ENCODE results near the gene SDK2.
A peak's percentile ranks its signal among the peaks of the same experiment; 100 is the strongest.

Gene SDK2

GRCh38 chr17:73592079-73592415 is 52.2 kb downstream of the SDK2 start:
- peak overlapping the region in 1 of 2 donors; percentile 48 for H3K27ac ChIP-seq (ENCODE audit: low read depth in 2 of 2, low read length in 2 of 2)
- H3K9ac ChIP-seq (ENCODE audit: low read depth in 1 of 2, low read length in 2 of 2), result no peak overlapping the region
- peaks cover 0 to 2% of the 10 kb centered on the region in 2 donors for H3K27me3 ChIP-seq (ENCODE audit: control insufficient read depth in 2 of 2, insufficient read depth in 2 of 2, low read length in 2 of 2)
- no peak overlapping the region for H3K4me3 ChIP-seq (ENCODE audit: low read length in 2 of 2)
- H3K36me3 ChIP-seq (ENCODE audit: control insufficient read depth in 2 of 2, insufficient read depth in 2 of 2, low read length in 2 of 2), result no peaks in the 10 kb centered on the region
- no peaks in the 10 kb centered on the region for H3K9me3 ChIP-seq (ENCODE audit: control insufficient read depth in 2 of 2, low read length in 2 of 2)
- peaks cover 0 to 9% of the 10 kb centered on the region in 2 donors for H3K4me1 ChIP-seq (ENCODE audit: control insufficient read depth in 2 of 2, insufficient read depth in 2 of 2, low read length in 2 of 2)

DNA sequence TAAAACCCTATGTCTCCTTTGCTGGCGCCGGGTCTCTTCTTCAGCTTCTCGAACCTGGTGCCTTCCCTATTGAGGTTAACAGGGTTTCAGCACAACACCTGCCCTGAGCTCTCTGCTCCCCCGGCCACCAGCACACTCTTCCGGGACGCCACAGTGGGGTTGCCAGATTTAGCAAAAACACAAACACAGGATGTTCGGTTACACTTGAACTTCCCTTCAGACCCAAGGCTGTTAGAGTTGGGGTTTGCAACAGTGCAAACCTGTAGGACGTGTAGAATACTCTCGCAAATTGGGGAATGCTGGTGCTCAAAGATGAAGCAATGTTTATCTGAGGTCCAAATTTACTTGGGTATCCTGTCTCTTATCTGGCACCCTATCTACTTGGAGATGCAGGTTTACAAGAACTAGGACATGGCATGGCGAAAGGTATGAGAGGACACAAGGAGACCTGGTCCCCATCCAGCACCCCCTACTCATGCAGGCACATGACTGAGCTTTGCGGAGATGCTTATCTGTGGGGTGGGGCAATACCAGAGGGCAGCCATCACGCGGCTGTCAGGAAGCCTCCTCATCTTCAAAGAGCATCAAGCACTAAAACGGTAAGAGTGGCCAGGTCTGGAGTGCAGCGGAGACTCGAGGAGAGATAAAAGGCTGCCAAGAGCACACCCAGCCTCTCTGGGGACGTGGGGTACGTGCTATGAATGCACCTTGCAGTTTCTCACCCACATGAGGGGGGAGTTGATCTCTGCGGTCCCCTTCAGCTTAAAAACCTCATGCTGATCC is 52.8 kb downstream of the SDK2 start:
- no peak overlapping the region for H3K9ac ChIP-seq (ENCODE audit: low read depth in 1 of 2, low read length in 2 of 2)
- peak overlapping the region in 1 of 2 donors; percentile 15 for H3K4me3 ChIP-seq (ENCODE audit: low read length in 2 of 2)
- H3K4me1 ChIP-seq (ENCODE audit: control insufficient read depth in 2 of 2, insufficient read depth in 2 of 2, low read length in 2 of 2), result peaks cover 0 to 9% of the 10 kb centered on the region in 2 donors
- peak overlapping the region in 1 of 2 donors; percentile 48 for H3K27ac ChIP-seq (ENCODE audit: low read depth in 2 of 2, low read length in 2 of 2)
- peaks cover 0 to 2% of the 10 kb centered on the region in 2 donors for H3K27me3 ChIP-seq (ENCODE audit: control insufficient read depth in 2 of 2, insufficient read depth in 2 of 2, low read length in 2 of 2)
- H3K36me3 ChIP-seq (ENCODE audit: control insufficient read depth in 2 of 2, insufficient read depth in 2 of 2, low read length in 2 of 2), result no peaks in the 10 kb centered on the region
- H3K9me3 ChIP-seq (ENCODE audit: control insufficient read depth in 2 of 2, low read length in 2 of 2), result no peaks in the 10 kb centered on the region

DNA sequence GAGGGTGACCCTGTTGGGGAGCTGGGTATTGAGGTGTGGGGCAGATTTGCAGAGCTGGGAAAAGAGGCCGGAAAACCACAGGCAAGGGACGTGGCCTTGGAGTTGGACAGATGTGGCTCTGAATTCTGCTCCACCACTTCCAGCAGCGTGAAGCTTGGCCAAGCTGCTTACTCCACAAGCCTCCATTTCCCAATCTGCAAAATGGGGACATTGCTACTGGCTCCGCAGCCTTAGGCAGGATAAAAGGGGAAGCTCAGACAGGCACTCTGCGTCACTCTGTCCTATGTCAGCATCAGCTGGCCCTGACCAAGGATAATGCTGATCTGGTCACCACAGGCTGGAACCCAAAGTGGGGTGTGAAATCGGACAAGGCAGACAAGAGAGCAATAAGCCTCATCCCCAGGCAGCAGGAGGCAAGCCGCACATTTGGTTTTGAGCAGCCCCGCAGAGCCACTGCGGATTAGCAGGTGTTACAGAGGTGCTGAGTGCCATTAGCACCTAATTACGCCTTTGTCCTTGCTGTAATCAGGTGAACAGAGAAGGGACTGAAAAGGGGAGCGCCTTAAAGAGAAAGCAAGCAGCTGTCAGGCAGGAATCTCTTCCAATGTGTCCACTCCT is 54.8 kb downstream of the SDK2 start:
- H3K9me3 ChIP-seq (ENCODE audit: control insufficient read depth in 2 of 2, low read length in 2 of 2), result no peaks in the 10 kb centered on the region
- H3K27ac ChIP-seq (ENCODE audit: low read depth in 2 of 2, low read length in 2 of 2), result no peak overlapping the region
- no peak overlapping the region for H3K9ac ChIP-seq (ENCODE audit: low read depth in 1 of 2, low read length in 2 of 2)
- H3K27me3 ChIP-seq (ENCODE audit: control insufficient read depth in 2 of 2, insufficient read depth in 2 of 2, low read length in 2 of 2), result peaks cover 0 to 2% of the 10 kb centered on the region in 2 donors
- peaks cover 0 to 5% of the 10 kb centered on the region in 2 donors for H3K4me1 ChIP-seq (ENCODE audit: control insufficient read depth in 2 of 2, insufficient read depth in 2 of 2, low read length in 2 of 2)
- H3K4me3 ChIP-seq (ENCODE audit: low read length in 2 of 2), result no peak overlapping the region
- H3K36me3 ChIP-seq (ENCODE audit: control insufficient read depth in 2 of 2, insufficient read depth in 2 of 2, low read length in 2 of 2), result no peaks in the 10 kb centered on the region

- H3K4me1 ChIP-seq (ENCODE audit: control insufficient read depth in 2 of 2, insufficient read depth in 2 of 2, low read length in 2 of 2), result peaks cover 0 to 5% of the 10 kb centered on the region in 2 donors
- peaks cover 0 to 2% of the 10 kb centered on the region in 2 donors for H3K27me3 ChIP-seq (ENCODE audit: control insufficient read depth in 2 of 2, insufficient read depth in 2 of 2, low read length in 2 of 2)
These were observed 55.4 kb downstream of the SDK2 start for GRCh38 chr17:73588891-73589290.

DNA sequence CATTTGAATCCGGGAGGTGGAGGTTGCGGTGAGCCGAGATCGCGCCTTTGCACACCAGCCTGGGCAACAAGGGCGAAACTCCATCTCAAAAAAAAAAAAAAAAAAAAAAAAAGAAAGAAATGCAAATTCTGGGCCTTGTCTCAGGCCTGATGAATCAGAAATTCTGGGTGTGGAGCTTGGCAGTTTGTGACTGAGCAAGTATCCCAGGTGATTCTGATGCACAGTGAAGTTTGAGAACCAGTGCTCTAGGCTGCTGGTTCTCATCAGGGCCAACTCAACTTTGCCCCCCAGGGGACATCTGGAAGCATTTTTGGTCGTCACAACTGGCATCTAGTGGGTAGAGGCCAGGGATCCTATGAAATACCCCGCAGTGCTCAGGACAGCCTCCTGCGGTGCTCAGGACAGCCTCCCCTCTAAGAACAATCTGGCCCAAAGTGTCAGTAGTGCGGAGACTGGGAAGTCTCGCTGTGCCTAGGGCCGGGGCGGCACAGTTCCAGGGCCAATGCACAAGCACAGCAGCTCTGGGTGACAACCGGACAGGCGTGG is 55.9 kb downstream of the SDK2 start:
- Histone ChIP-seq H3K27me3 (ENCODE audit: control insufficient read depth in 2 of 2, insufficient read depth in 2 of 2, low read length in 2 of 2) (peaks cover 0 to under 1% of the 10 kb centered on the region in 2 donors), H3K9me3 (ENCODE audit: control insufficient read depth in 2 of 2, low read length in 2 of 2) (no peaks in the 10 kb centered on the region), H3K4me3 (ENCODE audit: low read length in 2 of 2) (no peak overlapping the region), H3K4me1 (ENCODE audit: control insufficient read depth in 2 of 2, insufficient read depth in 2 of 2, low read length in 2 of 2) (peaks cover 0 to 5% of the 10 kb centered on the region in 2 donors), H3K27ac (ENCODE audit: low read depth in 2 of 2, low read length in 2 of 2) (no peak overlapping the region), H3K36me3 (ENCODE audit: control insufficient read depth in 2 of 2, insufficient read depth in 2 of 2, low read length in 2 of 2) (no peaks in the 10 kb centered on the region), H3K9ac (ENCODE audit: low read depth in 1 of 2, low read length in 2 of 2) (no peak overlapping the region)

More at GRCh38 chr17:73588891-73589290, 55.4 kb downstream of the SDK2 start:
- no peak overlapping the region for H3K4me3 ChIP-seq (ENCODE audit: low read length in 2 of 2)
- H3K9ac ChIP-seq (ENCODE audit: low read depth in 1 of 2, low read length in 2 of 2), result no peak overlapping the region
- H3K36me3 ChIP-seq (ENCODE audit: control insufficient read depth in 2 of 2, insufficient read depth in 2 of 2, low read length in 2 of 2), result no peaks in the 10 kb centered on the region
- no peaks in the 10 kb centered on the region for H3K9me3 ChIP-seq (ENCODE audit: control insufficient read depth in 2 of 2, low read length in 2 of 2)
- no peak overlapping the region for H3K27ac ChIP-seq (ENCODE audit: low read depth in 2 of 2, low read length in 2 of 2)

DNA sequence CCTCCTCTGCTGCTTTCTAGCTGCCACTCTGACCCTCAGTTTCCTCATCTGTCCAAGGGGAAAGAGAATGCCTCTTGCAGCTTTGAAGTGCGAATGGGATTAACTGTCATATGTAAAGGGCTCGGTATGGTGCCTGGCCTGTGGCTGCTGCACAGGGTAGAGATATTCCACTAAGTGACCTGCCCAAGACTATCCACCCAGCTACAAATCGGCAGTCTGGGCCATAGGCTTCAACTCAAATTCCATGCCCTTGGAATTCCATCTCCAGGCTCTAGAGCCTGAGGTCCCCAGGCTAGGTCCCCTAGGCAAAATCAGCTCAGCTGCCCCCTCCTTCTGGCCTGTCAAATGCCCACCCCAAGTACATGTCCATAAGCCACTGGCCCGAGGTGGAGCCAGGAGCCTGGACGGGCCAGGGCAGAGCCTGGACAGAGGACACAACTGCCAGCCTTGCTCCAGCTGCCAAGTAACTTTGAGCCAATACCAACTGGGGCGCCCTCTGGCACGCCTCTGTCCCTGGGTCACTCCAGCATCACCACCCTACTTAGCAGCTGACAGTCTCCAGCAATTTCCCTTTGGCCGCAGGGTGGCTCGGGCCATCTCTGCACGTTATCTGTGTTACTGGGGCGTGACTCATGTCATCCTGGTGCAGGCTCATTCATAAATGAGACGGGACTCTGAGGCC is 57.2 kb downstream of the SDK2 start:
- Histone ChIP-seq H3K27ac (ENCODE audit: low read depth in 2 of 2, low read length in 2 of 2) (no peak overlapping the region), H3K4me1 (ENCODE audit: control insufficient read depth in 2 of 2, insufficient read depth in 2 of 2, low read length in 2 of 2) (peaks cover 0 to 3% of the 10 kb centered on the region in 2 donors), H3K9me3 (ENCODE audit: control insufficient read depth in 2 of 2, low read length in 2 of 2) (no peaks in the 10 kb centered on the region), H3K27me3 (ENCODE audit: control insufficient read depth in 2 of 2, insufficient read depth in 2 of 2, low read length in 2 of 2) (no peaks in the 10 kb centered on the region), H3K36me3 (ENCODE audit: control insufficient read depth in 2 of 2, insufficient read depth in 2 of 2, low read length in 2 of 2) (no peaks in the 10 kb centered on the region), H3K9ac (ENCODE audit: low read depth in 1 of 2, low read length in 2 of 2) (no peak overlapping the region), H3K4me3 (ENCODE audit: low read length in 2 of 2) (no peak overlapping the region)

- Histone ChIP-seq H3K9ac (ENCODE audit: low read depth in 1 of 2, low read length in 2 of 2) (no peak overlapping the region), H3K36me3 (ENCODE audit: control insufficient read depth in 2 of 2, insufficient read depth in 2 of 2, low read length in 2 of 2) (no peaks in the 10 kb centered on the region), H3K4me1 (ENCODE audit: control insufficient read depth in 2 of 2, insufficient read depth in 2 of 2, low read length in 2 of 2) (no peaks in the 10 kb centered on the region), H3K4me3 (ENCODE audit: low read length in 2 of 2) (no peak overlapping the region), H3K27me3 (ENCODE audit: control insufficient read depth in 2 of 2, insufficient read depth in 2 of 2, low read length in 2 of 2) (no peaks in the 10 kb centered on the region), H3K9me3 (ENCODE audit: control insufficient read depth in 2 of 2, low read length in 2 of 2) (no peaks in the 10 kb centered on the region), H3K27ac (ENCODE audit: low read depth in 2 of 2, low read length in 2 of 2) (no peak overlapping the region)
These were observed 57.9 kb downstream of the SDK2 start for GRCh38 chr17:73586275-73586832.

- H3K36me3 ChIP-seq (ENCODE audit: control insufficient read depth in 2 of 2, insufficient read depth in 2 of 2, low read length in 2 of 2), result no peaks in the 10 kb centered on the region
- no peaks in the 10 kb centered on the region for H3K4me1 ChIP-seq (ENCODE audit: control insufficient read depth in 2 of 2, insufficient read depth in 2 of 2, low read length in 2 of 2)
- no peaks in the 10 kb centered on the region for H3K27me3 ChIP-seq (ENCODE audit: control insufficient read depth in 2 of 2, insufficient read depth in 2 of 2, low read length in 2 of 2)
- no peak overlapping the region for H3K4me3 ChIP-seq (ENCODE audit: low read length in 2 of 2)
- H3K27ac ChIP-seq (ENCODE audit: low read depth in 2 of 2, low read length in 2 of 2), result no peak overlapping the region
- no peaks in the 10 kb centered on the region for H3K9me3 ChIP-seq (ENCODE audit: control insufficient read depth in 2 of 2, low read length in 2 of 2)
- no peak overlapping the region for H3K9ac ChIP-seq (ENCODE audit: low read depth in 1 of 2, low read length in 2 of 2)
These were observed 58.7 kb downstream of the SDK2 start for GRCh38 chr17:73585583-73585982.

DNA sequence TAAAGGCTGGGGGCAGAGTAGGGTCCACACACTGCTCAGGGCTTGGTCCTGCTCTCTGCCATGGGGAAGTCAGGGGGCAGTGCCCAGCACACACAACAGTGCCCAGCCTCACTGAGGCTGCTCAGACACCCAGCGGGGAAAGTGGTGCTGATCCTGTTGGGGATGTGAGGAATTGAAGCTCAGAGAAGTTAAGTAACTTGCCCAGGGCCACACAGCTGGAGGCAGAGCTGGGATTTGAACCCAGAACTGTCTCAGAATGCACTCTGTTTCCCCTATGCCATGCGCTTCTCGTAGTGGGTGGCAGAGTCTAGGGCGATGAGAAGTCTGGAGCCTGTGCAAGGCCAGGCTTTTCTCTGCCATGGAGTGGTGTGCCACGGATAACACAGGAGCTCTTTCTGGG is 59.3 kb downstream of the SDK2 start:
- Histone ChIP-seq H3K36me3 (ENCODE audit: control insufficient read depth in 2 of 2, insufficient read depth in 2 of 2, low read length in 2 of 2) (no peaks in the 10 kb centered on the region), H3K27ac (ENCODE audit: low read depth in 2 of 2, low read length in 2 of 2) (no peak overlapping the region), H3K9me3 (ENCODE audit: control insufficient read depth in 2 of 2, low read length in 2 of 2) (no peaks in the 10 kb centered on the region), H3K4me1 (ENCODE audit: control insufficient read depth in 2 of 2, insufficient read depth in 2 of 2, low read length in 2 of 2) (no peaks in the 10 kb centered on the region), H3K4me3 (ENCODE audit: low read length in 2 of 2) (no peak overlapping the region), H3K9ac (ENCODE audit: low read depth in 1 of 2, low read length in 2 of 2) (no peak overlapping the region), H3K27me3 (ENCODE audit: control insufficient read depth in 2 of 2, insufficient read depth in 2 of 2, low read length in 2 of 2) (no peaks in the 10 kb centered on the region)

- H3K27ac ChIP-seq (ENCODE audit: low read depth in 2 of 2, low read length in 2 of 2), result no peak overlapping the region
- H3K27me3 ChIP-seq (ENCODE audit: control insufficient read depth in 2 of 2, insufficient read depth in 2 of 2, low read length in 2 of 2), result no peaks in the 10 kb centered on the region
- no peaks in the 10 kb centered on the region for H3K9me3 ChIP-seq (ENCODE audit: control insufficient read depth in 2 of 2, low read length in 2 of 2)
- no peaks in the 10 kb centered on the region for H3K4me1 ChIP-seq (ENCODE audit: control insufficient read depth in 2 of 2, insufficient read depth in 2 of 2, low read length in 2 of 2)
- no peaks in the 10 kb centered on the region for H3K36me3 ChIP-seq (ENCODE audit: control insufficient read depth in 2 of 2, insufficient read depth in 2 of 2, low read length in 2 of 2)
- H3K4me3 ChIP-seq (ENCODE audit: low read length in 2 of 2), result no peak overlapping the region
- H3K9ac ChIP-seq (ENCODE audit: low read depth in 1 of 2, low read length in 2 of 2), result no peak overlapping the region
These were observed 60.2 kb downstream of the SDK2 start for GRCh38 chr17:73584049-73584448.
